Osteoblast (primary cell): Measurements from ENCODE around the gene RAB3GAP2. TPM values are rescaled to one million over a fixed set of nuclear protein-coding genes. Genes with fewer than 3 reads are reported as not detected.

Source experiments
- DNase-seq: peaks from one replicate; pipeline ENCODE4 v3.0.0; 2011; ENCODE audit warnings: low spot score, mixed read lengths; ENCODE audit not compliant: insufficient read length; ENCODE audit errors: missing footprints
- H2AFZ ChIP-seq: 2 replicates; pipeline ENCODE4 v1.6.0; 2011; ENCODE audit warnings: mild to moderate bottlenecking, low read length
- H3K27ac ChIP-seq: 2 replicates; pipeline ENCODE4 v1.5.1; 2011; ENCODE audit warnings: mild to moderate bottlenecking, low read depth, low read length, moderate library complexity
- H3K27me3 ChIP-seq: 2 replicates; pipeline ENCODE4 v1.6.0; 2012; ENCODE audit warnings: mild to moderate bottlenecking, control low read depth, inconsistent platforms, low read length, moderate library complexity; ENCODE audit not compliant: insufficient read depth
- H3K36me3 ChIP-seq: 2 replicates; pipeline ENCODE4 v1.5.1; 2011; ENCODE audit warnings: mild to moderate bottlenecking, low read length, control low read depth, moderate library complexity; ENCODE audit not compliant: insufficient read depth
- H3K4me1 ChIP-seq: 2 replicates; pipeline ENCODE4 v1.5.1; 2011; ENCODE audit warnings: mild to moderate bottlenecking, low read length, control low read depth, moderate library complexity; ENCODE audit not compliant: insufficient read depth
- H3K4me2 ChIP-seq: 2 replicates; pipeline ENCODE4 v1.6.0; 2011; ENCODE audit warnings: mild to moderate bottlenecking, low read length; ENCODE audit not compliant: insufficient read depth
- H3K4me3 ChIP-seq: fragments of 200-600 bp; sonication (generic); 3 replicates; pipeline ENCODE4 v1.5.1; 2012; ENCODE audit warnings: mild to moderate bottlenecking, low read length, inconsistent platforms; ENCODE audit not compliant: insufficient read depth
- H3K79me2 ChIP-seq: 2 replicates; pipeline ENCODE4 v1.6.0; 2012; ENCODE audit warnings: mild to moderate bottlenecking, low read length, control low read depth, inconsistent platforms; ENCODE audit not compliant: insufficient read depth
- H3K9me3 ChIP-seq: 2 replicates; pipeline ENCODE4 v1.5.1; 2011; ENCODE audit warnings: low read depth, low read length, control low read depth
- H4K20me1 ChIP-seq: 2 replicates; pipeline ENCODE4 v1.6.0; 2012; ENCODE audit warnings: mild to moderate bottlenecking, low read length, control low read depth; ENCODE audit not compliant: insufficient read depth
- small RNA-seq: library from RNA; depleted of rRNA; stranded (forward); fragments of <200 nt; gene quantifications from one replicate; pipeline ENCODE3, GENCODE V24; 2012
- total RNA-seq: library from RNA; depleted of rRNA; stranded (reverse); fragments of >200 nt; gene quantifications from 2 replicates; pipeline ENCODE4 v1.2.3, GENCODE V29; 2012
- TF ChIP-seq, protein P1 (sequence below): IDR thresholded peaks from 2 replicates; pipeline ENCODE4 v1.5.1; 2011; ENCODE audit warnings: mild to moderate bottlenecking, low read depth, low read length, moderate library complexity; ENCODE audit errors: extremely low read depth

RAB3GAP2 gene
- total RNA-seq, 1 donor, result 44.2 TPM

DNA sequence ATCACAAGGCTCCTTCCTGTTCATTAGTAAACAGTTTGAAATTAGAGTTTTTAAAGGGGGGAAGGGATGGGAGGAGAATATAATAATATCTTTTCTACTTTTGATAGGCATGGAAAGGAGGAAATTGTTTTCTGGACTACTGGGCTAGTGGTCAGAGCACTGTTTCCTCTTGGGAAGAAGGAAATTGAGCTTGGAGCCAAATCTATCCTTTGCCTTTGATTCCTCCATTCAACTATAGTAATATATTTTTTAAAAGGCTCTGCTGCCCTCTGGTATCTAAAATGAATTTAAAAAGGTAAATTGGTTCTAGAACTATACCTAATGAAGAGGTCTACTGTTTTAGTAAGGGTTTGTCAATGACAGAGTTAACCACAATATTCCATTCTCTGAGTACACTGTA lies 172.4 kb downstream of the RAB3GAP2 start:
- no peaks in the 10 kb centered on the region for H4K20me1 ChIP-seq
- no peak for DNase-seq
- TF ChIP-seq, protein P1, sequence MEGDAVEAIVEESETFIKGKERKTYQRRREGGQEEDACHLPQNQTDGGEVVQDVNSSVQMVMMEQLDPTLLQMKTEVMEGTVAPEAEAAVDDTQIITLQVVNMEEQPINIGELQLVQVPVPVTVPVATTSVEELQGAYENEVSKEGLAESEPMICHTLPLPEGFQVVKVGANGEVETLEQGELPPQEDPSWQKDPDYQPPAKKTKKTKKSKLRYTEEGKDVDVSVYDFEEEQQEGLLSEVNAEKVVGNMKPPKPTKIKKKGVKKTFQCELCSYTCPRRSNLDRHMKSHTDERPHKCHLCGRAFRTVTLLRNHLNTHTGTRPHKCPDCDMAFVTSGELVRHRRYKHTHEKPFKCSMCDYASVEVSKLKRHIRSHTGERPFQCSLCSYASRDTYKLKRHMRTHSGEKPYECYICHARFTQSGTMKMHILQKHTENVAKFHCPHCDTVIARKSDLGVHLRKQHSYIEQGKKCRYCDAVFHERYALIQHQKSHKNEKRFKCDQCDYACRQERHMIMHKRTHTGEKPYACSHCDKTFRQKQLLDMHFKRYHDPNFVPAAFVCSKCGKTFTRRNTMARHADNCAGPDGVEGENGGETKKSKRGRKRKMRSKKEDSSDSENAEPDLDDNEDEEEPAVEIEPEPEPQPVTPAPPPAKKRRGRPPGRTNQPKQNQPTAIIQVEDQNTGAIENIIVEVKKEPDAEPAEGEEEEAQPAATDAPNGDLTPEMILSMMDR, result no peak
- no peaks in the 10 kb centered on the region for H3K27me3 ChIP-seq
- H3K36me3 ChIP-seq, result peaks cover 51% of the 10 kb centered on the region
- peaks cover 6% of the 10 kb centered on the region for H3K4me1 ChIP-seq
- H3K4me2 ChIP-seq, result no peak overlapping the region
- no peak overlapping the region for H3K27ac ChIP-seq
- no peaks in the 10 kb centered on the region for H3K9me3 ChIP-seq
- peaks cover 18% of the 10 kb centered on the region for H3K79me2 ChIP-seq
- no peak overlapping the region for H3K4me3 ChIP-seq
- no peak overlapping the region for H2AFZ ChIP-seq

Small RNA genes lying within 50 kb of the gene (small RNA-seq; reads per million reads assigned to genes)
- gene MIR194-1 (1.3 reads per million, percentile 42 among the genes with 10 or more reads in this experiment), gene MIR215 (0.82 reads per million, percentile 14 among the genes with 10 or more reads in this experiment), gene MIR664A (not detected), gene SNORA36B (5.4 reads per million, percentile 87 among the genes with 10 or more reads in this experiment)

Other genes with a start within 250 kb of the RAB3GAP2 start
- gene EPRS1, start 225.9 kb downstream of the RAB3GAP2 start, total RNA-seq, result 203 and 218 TPM in 2 replicates
- 18.1 and 18.6 TPM in 2 replicates for gene BPNT1, start 182.7 kb downstream of the RAB3GAP2 start, total RNA-seq
- 76.6 and 79.3 TPM in 2 replicates for gene IARS2, start 178.3 kb downstream of the RAB3GAP2 start, total RNA-seq